ENCODE data around the gene GABPB2.
"Not testable (repeated sequence)": the region's sequence is repeated elsewhere in the genome, so short reads cannot be mapped to it uniquely, and the experiment has no call there.

The GABPB2 gene

GRCh38 chr1:151069103-151069486, 1.5 kb upstream of the GABPB2 start:
- no peaks in the 10 kb centered on the region for H3K9me3 Mint-ChIP-seq
- H3K4me1 Mint-ChIP-seq: peaks cover 5% of the 10 kb centered on the region
- peaks cover 3% of the 10 kb centered on the region for H3K36me3 Mint-ChIP-seq
- H3K27me3 Mint-ChIP-seq: no peaks in the 10 kb centered on the region
- ATAC-seq (ENCODE audit: low read depth) (no peak), DNase-seq (ENCODE audit: low spot score in 2 of 2) (no peak)
- peak overlapping the region; percentile 28 for H3K27ac Mint-ChIP-seq
- peak overlapping the region; percentile 98 for H3K4me3 Mint-ChIP-seq

DNA sequence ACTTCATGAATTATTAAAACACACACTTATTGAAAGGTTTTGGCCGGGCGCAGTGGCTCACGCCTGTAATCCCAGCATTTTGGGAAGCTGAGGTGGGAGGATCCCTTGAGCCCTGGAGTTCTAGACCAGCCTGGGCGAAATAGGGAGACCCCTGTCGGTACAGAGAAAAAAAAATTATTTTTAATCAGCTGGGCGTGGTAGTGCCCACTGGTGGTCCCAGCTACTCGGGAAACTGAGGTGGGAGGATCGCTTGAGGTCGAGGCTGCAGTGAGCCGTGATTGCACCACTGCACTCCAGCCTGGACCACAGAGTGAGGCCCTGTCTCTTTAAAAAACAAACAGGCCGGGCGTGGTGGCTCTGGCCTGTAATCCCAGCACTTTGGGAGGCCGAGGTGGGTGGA, 1.7 kb downstream of the GABPB2 start:
- ATAC-seq (ENCODE audit: low read depth) (no peak), DNase-seq (ENCODE audit: low spot score in 2 of 2) (no peak)
- Mint-ChIP-seq H3K9me3 (no peaks in the 10 kb centered on the region), H3K4me1 (peaks cover 5% of the 10 kb centered on the region), H3K36me3 (peaks cover 9% of the 10 kb centered on the region), H3K4me3 (no peak overlapping the region), H3K27me3 (no peaks in the 10 kb centered on the region), H3K27ac (peak overlapping the region; percentile 98)

DNA sequence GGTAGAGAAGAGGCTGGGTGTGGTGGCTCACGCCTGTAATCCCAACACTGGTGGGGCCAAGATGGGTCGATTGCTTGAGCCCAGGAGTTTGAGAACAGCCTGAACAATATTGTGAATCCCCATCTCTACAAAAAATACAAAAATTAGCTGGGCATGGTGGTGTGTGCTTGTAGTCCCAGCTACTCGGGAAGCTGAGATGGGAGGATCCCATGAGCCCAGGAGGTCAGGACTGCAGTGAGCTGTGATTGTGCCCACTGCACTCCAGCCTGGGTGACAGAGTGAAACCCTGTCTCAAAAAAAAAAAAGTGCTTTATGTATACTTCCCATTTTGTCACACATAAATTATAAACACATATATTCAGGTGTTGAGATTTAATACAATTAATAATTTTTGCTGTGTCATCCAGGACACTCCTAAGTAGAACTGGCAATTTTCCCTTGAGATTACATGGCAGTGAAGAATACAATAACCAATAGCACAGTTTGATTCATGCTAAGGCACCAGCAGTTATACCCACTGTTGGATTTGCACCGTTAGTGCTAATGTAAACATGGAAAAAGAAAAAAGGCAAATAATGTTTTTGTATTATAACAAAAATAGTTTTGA, 15.5 kb downstream of the GABPB2 start:
- no peak for DNase-seq (ENCODE audit: low spot score in 2 of 2)
- Mint-ChIP-seq H3K27ac (no peak overlapping the region), H3K4me1 (peaks cover 5% of the 10 kb centered on the region), H3K36me3 (peaks cover 6% of the 10 kb centered on the region), H3K4me3 (no peak overlapping the region), H3K27me3 (no peaks in the 10 kb centered on the region), H3K9me3 (no peaks in the 10 kb centered on the region)
- no peak for ATAC-seq (ENCODE audit: low read depth)

- H3K27me3 Mint-ChIP-seq; H3K36me3 Mint-ChIP-seq; H3K27ac Mint-ChIP-seq; H3K9me3 Mint-ChIP-seq; DNase-seq (ENCODE audit: low spot score in 2 of 2); ATAC-seq (ENCODE audit: low read depth); H3K4me3 Mint-ChIP-seq; H3K4me1 Mint-ChIP-seq: not testable (repeated sequence)
These were observed 26.9 kb downstream of the GABPB2 start for GRCh38 chr1:151097426-151097825.

- DNase-seq (ENCODE audit: low spot score in 2 of 2) (no peak), ATAC-seq (ENCODE audit: low read depth) (no peak)
- Mint-ChIP-seq H3K36me3 (peaks cover 5% of the 10 kb centered on the region), H3K4me3 (no peak overlapping the region), H3K9me3 (no peaks in the 10 kb centered on the region), H3K27me3 (no peaks in the 10 kb centered on the region), H3K4me1 (no peaks in the 10 kb centered on the region), H3K27ac (no peak overlapping the region)
These were observed 27.6 kb downstream of the GABPB2 start for GRCh38 chr1:151098126-151098525.

GRCh38 chr1:151104630-151105029, 34.1 kb downstream of the GABPB2 start:
- no peak overlapping the region for H3K4me3 Mint-ChIP-seq
- peaks cover 8% of the 10 kb centered on the region for H3K36me3 Mint-ChIP-seq
- ATAC-seq (ENCODE audit: low read depth) (no peak), DNase-seq (ENCODE audit: low spot score in 2 of 2) (no peak)
- H3K4me1 Mint-ChIP-seq: no peaks in the 10 kb centered on the region
- no peaks in the 10 kb centered on the region for H3K9me3 Mint-ChIP-seq
- no peak overlapping the region for H3K27ac Mint-ChIP-seq
- no peaks in the 10 kb centered on the region for H3K27me3 Mint-ChIP-seq

- Mint-ChIP-seq H3K9me3 (no peaks in the 10 kb centered on the region), H3K27me3 (no peaks in the 10 kb centered on the region), H3K27ac (no peak overlapping the region), H3K4me1 (no peaks in the 10 kb centered on the region), H3K4me3 (no peak overlapping the region), H3K36me3 (peaks cover 11% of the 10 kb centered on the region)
- ATAC-seq (ENCODE audit: low read depth) (no peak), DNase-seq (ENCODE audit: low spot score in 2 of 2) (no peak)
These were observed 36.3 kb downstream of the GABPB2 start for GRCh38 chr1:151106894-151107293.

DNA sequence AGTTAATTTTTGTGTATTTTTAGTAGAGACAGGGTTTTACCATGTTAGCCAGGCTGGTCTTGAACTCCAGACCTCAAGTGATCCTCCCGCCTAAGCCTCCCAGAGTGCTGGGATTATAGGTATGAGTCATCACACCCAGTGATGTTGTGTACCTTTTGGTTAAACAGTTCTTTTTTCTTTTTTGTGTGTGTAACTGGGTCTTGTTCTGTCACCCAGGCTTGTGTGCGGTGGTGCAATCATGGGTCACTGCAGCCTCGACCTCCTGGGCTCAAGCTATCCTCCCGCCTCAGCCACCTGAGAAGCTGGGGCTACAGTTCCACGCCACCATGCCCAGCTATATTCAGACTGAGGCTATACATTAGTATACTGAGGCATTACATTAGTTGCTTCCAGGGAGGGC, 37.8 kb downstream of the GABPB2 start:
- Mint-ChIP-seq H3K36me3 (peaks cover 11% of the 10 kb centered on the region), H3K27me3 (no peaks in the 10 kb centered on the region), H3K4me3 (no peak overlapping the region), H3K9me3 (no peaks in the 10 kb centered on the region), H3K4me1 (no peaks in the 10 kb centered on the region), H3K27ac (no peak overlapping the region)
- ATAC-seq (ENCODE audit: low read depth) (no peak), DNase-seq (ENCODE audit: low spot score in 2 of 2) (no peak)

- ATAC-seq (ENCODE audit: low read depth): no peak
- Mint-ChIP-seq H3K36me3 (peaks cover 12% of the 10 kb centered on the region), H3K27me3 (no peaks in the 10 kb centered on the region), H3K4me3 (no peak overlapping the region), H3K27ac (no peak overlapping the region), H3K4me1 (no peaks in the 10 kb centered on the region), H3K9me3 (no peaks in the 10 kb centered on the region)
- no peak for DNase-seq (ENCODE audit: low spot score in 2 of 2)
These were observed 43.3 kb downstream of the GABPB2 start for GRCh38 chr1:151113877-151114276.

GRCh38 chr1:151124763-151125403, 54.3 kb downstream of the GABPB2 start:
- Mint-ChIP-seq H3K4me1 (no peaks in the 10 kb centered on the region), H3K4me3 (no peak overlapping the region), H3K9me3 (no peaks in the 10 kb centered on the region), H3K27me3 (no peaks in the 10 kb centered on the region), H3K27ac (no peak overlapping the region), H3K36me3 (peaks cover 21% of the 10 kb centered on the region)
- ATAC-seq (ENCODE audit: low read depth) (no peak), DNase-seq (ENCODE audit: low spot score in 2 of 2) (no peak)

GRCh38 chr1:151128800-151129199, 58.2 kb downstream of the GABPB2 start:
- ATAC-seq (ENCODE audit: low read depth) (no peak), DNase-seq (ENCODE audit: low spot score in 2 of 2) (no peak)
- no peaks in the 10 kb centered on the region for H3K9me3 Mint-ChIP-seq
- no peak overlapping the region for H3K4me3 Mint-ChIP-seq
- H3K27me3 Mint-ChIP-seq: no peaks in the 10 kb centered on the region
- H3K36me3 Mint-ChIP-seq: peaks cover 11% of the 10 kb centered on the region
- peaks cover 8% of the 10 kb centered on the region for H3K4me1 Mint-ChIP-seq
- no peak overlapping the region for H3K27ac Mint-ChIP-seq

- DNase-seq (ENCODE audit: low spot score in 2 of 2): peak; percentile 58 to 67
- ATAC-seq (ENCODE audit: low read depth): peak; percentile 98
- Mint-ChIP-seq H3K9me3 (no peaks in the 10 kb centered on the region), H3K27ac (no peak overlapping the region), H3K36me3 (peaks cover 2% of the 10 kb centered on the region), H3K4me3 (peak overlapping the region; percentile 84), H3K4me1 (peaks cover 8% of the 10 kb centered on the region), H3K27me3 (no peaks in the 10 kb centered on the region)
These were observed 60.5 kb downstream of the GABPB2 start for GRCh38 chr1:151130987-151131586.

DNA sequence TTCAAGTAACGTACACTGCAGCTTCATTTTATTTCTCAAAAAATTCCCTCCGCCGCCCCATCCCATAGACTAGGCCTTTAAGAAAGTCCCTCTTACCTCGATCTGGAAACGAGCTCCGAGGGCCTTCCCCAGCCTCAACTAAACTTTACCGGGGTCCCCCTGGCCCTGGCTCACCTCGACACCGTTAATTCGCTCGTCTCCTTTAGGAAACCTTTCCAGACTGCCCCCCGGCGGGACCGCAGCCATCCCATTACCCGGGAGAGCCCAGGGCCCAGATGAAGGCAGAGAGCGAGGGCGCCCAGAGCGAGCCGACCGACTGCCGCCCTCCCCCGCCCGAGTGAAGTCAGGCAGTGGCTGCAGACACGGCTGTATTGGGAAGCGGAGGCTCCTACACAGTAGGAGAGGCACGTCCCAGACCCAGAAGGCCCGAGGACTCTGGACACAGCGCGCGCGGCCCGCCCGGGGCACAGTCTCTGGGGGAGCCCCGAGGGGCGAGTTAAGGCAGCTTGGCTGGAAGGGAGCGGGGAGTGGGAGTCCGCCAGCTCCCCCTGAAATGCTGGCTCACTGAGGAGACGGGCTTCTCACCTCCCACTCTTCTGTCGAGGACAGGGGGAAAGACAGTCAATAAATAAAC, 61.3 kb downstream of the GABPB2 start:
- Mint-ChIP-seq H3K4me1 (peaks cover 8% of the 10 kb centered on the region), H3K27ac (peak overlapping the region; percentile 47), H3K9me3 (no peaks in the 10 kb centered on the region), H3K4me3 (peak overlapping the region; percentile 84), H3K36me3 (peaks cover 2% of the 10 kb centered on the region), H3K27me3 (no peaks in the 10 kb centered on the region)
- ATAC-seq (ENCODE audit: low read depth): no peak
- DNase-seq (ENCODE audit: low spot score in 2 of 2): no peak

- peaks cover 8% of the 10 kb centered on the region for H3K4me1 Mint-ChIP-seq
- no peaks in the 10 kb centered on the region for H3K27me3 Mint-ChIP-seq
- peak overlapping the region; percentile 49 for H3K4me3 Mint-ChIP-seq
- no peaks in the 10 kb centered on the region for H3K9me3 Mint-ChIP-seq
- peaks cover 2% of the 10 kb centered on the region for H3K36me3 Mint-ChIP-seq
- peak overlapping the region; percentile 47 for H3K27ac Mint-ChIP-seq
- DNase-seq (ENCODE audit: low spot score in 2 of 2): no peak
- ATAC-seq (ENCODE audit: low read depth): no peak
These were observed 61.9 kb downstream of the GABPB2 start for GRCh38 chr1:151132335-151133017.
